Germinal center (tissue), 1 donor: ENCODE data around the gene ARHGDIG.
"Not testable (repeated sequence)": the region's sequence is repeated elsewhere in the genome, so short reads cannot be mapped to it uniquely, and the experiment has no call there.

Experiments
- DNase-seq: peaks from one replicate; pipeline ENCODE4 v3.0.0; 2012; ENCODE audit warnings: mixed read lengths, low spot score

Gene ARHGDIG

GRCh38 chr16:330741-331140, 50.4 kb downstream of the ARHGDIG start:
- DNase-seq, result no peak

GRCh38 chr16:331181-331814, 50.9 kb downstream of the ARHGDIG start:
- DNase-seq, result not testable (repeated sequence)
